Stimulated activated CD8-positive, alpha-beta memory T cell treated with anti-CD3 and anti-CD28 coated beads, Interleukin-15, amount 100 ng/mL, for 24 hours (primary cell): ENCODE results near the gene SLC5A10.
A peak's percentile ranks its signal among the peaks of the same experiment; 100 is the strongest.
"Not testable (repeated sequence)": the region's sequence is repeated elsewhere in the genome, so short reads cannot be mapped to it uniquely, and the experiment has no call there.

ENCODE experiments used
- DNase-seq: peaks from one replicate; pipeline ENCODE4 v3.0.0-alpha.2; 2020; ENCODE audit warnings: low read depth

The SLC5A10 gene

DNA sequence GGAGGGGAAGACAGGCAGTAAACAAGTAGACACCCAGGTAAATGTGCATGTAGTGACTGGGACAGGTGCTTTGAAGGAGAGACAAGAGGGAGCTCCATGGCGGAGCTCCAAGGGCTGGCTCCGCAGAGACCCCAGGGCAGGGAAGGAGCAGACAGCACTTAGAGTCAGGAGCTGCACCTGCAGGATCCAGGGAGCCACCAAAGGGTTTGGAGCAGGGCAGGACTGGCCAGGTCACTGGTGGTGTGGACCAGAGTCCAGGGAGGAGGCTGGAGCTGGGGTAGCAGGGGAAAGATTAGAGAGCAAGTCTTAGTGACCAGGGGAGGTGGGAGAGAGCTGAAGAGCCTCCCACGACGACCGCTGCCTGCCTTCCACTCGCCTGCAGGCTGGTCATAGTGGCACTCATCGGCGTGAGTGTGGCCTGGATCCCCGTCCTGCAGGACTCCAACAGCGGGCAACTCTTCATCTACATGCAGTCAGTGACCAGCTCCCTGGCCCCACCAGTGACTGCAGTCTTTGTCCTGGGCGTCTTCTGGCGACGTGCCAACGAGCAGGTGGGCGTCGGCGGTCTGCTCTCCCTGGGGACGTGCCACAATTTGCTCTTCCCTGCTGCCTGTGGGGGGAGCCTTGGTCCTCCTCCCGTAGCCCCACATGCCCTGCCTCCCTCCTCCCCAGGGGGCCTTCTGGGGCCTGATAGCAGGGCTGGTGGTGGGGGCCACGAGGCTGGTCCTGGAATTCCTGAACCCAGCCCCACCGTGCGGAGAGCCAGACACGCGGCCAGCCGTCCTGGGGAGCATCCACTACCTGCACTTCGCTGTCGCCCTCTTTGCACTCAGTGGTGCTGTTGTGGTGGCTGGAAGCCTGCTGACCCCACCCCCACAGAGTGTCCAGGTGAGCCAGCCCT is 67.3 kb downstream of the SLC5A10 start:
- DNase-seq: no peak

DNA sequence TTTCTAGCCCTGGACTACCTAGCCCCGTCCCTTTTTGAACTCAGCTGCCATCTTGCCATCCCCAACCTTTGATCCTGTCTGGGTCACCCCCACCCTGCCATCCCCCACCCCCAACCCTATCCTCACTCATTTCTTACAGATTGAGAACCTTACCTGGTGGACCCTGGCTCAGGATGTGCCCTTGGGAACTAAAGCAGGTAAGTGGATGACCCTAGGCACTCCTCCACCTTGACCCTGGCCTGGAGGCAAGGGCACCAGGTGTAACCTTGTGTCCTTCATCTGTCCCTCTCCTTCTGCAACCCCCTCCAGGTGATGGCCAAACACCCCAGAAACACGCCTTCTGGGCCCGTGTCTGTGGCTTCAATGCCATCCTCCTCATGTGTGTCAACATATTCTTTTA is 68.1 kb downstream of the SLC5A10 start:
- DNase-seq: no peak

DNA sequence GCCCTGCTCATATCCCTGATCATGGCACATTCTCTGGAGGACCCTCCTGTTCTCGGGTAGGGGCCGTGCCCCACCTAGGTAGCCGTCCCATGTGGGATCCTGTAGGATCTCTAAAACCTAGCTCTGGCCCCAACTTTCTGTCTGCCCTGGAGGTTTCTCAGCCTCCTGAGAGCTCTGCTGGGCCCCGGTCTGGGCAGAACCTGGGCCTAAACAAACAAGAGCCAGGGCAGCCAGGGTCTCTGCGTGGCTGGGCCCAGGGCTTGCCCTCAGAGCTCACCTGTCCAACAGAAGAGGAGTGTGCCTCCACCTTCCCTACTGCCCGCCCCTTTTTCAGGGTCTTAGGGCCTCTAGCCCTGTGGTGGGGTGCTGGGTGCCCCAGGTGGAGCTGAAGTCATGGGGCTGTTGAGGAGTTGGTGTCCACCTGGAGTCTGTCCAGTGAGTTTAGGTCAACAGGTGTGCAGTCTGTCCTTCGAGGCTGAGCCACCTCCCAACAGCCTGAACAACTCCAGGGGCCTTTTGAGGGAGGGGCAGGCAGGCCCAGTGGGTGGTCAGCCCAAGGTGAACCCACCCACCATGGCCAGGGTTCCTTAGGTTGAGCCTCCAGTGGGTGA is 69.2 kb downstream of the SLC5A10 start:
- DNase-seq: not testable (repeated sequence)

DNA sequence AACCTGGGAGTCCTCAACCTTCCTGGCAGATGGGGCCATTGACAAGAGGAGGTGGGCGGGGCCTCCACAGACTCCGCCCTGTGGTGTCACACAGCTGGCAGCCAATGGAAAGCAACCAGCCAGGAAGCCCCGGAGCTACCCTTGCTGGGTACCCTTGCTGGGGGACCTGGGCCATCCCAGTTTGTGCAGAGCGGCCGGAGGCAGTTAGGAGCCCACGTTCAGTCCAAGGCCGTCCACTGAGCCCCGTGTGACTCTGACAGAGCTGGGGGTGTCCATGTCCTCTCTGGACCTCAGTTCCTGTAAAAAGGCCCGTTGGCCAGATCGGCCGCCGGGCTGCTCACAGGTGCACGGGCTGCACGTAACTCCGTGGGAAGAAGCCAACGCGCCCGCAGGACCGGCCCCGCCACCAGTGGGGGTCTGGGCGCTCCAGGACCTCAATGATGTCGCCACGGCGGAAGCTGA is 69.7 kb downstream of the SLC5A10 start:
- DNase-seq: peak; percentile 32

DNA sequence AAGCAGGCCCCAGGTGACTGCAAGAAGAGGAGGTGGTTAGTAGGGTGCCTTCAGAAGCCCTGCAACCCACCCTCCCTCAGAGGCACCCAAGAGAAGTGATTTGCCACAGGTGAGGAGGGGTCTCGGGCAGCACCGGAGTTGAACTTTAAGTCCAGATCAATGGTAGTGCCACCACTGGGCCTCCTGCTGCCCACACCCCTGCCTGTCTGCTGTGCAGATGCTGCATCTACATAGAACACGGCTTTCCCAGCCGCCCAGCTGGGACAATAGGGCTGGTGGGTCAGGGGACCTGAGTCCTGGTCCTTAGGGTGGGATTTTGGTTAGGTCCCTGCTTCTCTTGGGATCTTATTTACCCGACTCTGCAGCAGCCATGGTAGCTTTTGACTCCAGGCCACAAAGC is 70.2 kb downstream of the SLC5A10 start:
- no peak for DNase-seq

DNA sequence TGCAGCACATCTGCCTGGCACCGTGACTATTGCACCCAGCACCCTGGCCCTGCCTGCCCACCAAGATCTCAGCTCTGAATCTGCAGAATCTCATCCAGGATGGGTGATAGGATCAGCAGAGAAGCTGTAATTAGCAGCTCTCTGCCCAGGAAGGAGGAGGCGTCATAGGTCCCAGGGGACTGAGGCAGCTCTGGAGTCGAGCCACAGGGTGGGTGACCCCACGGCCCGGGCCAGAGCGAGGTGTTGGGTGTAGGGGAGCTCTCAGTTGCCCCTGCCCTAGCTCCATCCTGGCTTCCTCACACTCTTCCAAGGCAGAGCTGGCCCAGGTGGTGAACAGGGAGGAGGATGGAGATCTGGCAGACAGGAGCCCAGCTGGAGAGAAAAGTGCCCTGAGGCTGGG is 70.8 kb downstream of the SLC5A10 start:
- DNase-seq: no peak

DNA sequence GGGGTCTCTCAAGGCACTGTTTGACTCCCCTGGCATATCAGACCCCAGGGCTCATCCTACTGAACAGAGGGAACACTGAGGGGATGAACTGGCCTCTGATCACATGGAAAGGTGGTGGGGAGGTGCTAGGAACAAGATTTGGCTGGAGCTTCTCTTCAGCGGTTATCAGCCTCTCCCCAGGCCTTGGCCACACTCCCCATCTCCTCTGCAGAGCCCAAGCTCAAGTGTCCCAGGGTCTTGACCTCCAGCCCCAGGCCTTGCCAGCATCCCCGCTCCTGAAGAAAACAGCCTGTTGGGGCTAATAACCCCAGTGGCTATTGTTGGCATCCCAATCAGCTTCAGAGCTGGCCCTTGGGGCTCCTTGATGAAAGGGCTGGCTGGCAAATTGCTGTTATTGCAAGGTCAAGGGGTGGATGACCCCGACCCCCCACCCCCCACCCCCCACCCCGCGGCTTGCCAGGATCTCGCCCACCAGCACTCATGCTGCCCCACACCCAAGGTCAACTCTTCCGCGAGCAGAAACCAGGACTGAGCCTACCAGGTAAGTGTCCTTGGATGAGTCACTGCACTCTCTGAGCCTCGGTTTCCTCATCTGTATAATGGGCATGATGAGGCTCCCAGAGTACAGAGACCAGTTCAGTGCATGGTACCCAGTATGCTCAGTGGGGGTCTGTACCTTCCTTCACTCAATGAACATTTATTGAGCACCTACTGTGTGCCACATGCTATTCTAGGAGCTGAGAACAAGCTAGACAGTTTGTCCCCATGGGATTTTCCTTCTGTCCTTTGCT is 71.4 kb downstream of the SLC5A10 start:
- no peak for DNase-seq

DNA sequence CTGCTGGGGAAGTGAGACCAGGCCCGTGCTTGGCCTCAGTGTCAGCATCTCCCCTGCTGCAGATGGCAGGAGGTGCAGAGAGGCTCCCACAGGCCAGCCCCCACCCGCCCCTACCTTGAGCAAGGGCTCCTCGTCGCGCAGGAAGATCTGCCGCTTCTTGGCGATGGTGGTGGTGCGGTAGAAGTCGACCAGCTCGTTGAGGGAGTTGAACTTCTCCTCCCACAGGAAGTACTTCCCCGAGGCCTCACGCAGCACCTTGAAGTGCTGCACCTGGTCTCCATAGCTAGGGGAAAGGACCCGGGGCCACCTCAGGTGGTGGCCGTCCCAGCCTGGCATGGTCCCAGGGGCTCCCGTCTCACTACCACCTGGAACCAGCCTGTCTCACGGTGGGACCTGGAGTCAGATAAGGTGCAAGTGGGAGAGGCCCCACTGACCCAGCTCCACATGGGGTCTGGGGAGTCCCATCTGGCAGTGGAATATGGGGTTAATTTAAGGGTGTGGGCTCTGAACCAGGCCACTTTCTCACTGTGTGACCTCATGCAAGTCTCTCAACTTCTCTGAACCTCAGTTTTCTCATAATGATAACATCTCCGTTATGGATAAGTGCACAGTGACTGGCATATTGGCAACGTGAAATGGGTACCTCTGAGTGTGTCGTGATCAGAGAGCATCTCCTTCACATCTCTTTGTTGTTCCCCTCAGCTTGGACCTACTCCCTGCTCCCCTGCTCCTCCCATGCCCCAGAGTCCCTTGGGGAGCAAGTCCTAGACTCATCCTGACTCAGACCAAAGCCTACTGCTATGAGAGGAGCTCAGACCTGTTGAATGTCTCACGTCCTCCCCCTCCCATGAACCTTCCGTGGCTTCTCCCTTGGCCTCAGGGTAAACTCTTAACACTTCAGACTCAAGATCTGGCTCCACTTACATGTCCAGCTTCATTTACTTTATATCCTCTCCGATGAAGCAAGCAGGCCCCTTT is 72.4 kb downstream of the SLC5A10 start:
- no peak for DNase-seq

DNA sequence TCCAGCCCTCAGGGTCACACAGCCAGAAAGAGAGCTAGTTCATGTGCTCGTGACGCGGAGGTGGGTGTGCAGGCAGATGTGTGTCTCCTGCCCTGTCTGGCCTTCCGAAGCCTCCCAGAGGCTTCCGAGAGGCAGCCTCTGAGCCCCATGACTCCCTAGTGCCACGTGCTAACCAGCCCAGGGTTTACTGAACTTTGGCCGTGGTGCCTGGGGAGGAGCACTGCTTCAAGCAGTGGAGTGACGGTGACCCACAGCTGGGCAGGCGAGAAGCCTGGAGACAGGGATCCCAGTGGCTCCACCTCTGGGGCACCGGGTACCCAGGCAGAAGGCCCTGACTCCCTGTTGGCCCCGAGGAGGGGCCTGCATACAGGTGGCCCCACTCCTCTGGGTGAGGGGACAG is 76.7 kb downstream of the SLC5A10 start:
- DNase-seq: not testable (repeated sequence)

DNA sequence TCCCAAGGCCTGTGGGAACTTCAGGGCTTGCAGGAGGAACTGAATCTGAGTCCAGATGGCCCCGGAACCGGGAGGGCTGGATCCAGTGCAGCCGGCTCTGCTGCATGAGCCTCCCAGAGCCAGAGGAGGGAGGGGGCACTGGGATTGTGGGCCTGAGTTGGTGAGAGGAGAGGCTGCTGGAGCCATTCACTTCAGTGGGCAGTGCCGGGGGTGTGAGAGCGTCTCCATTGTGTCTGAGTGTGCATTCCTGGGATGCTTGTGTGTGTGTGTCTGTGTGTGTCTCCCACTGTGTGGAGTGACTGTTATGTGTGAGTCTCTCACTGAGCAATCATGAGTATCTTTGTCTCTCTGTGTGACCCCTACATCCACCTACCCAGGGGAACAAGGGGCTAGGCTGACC is 77.8 kb downstream of the SLC5A10 start:
- DNase-seq: not testable (repeated sequence)

DNA sequence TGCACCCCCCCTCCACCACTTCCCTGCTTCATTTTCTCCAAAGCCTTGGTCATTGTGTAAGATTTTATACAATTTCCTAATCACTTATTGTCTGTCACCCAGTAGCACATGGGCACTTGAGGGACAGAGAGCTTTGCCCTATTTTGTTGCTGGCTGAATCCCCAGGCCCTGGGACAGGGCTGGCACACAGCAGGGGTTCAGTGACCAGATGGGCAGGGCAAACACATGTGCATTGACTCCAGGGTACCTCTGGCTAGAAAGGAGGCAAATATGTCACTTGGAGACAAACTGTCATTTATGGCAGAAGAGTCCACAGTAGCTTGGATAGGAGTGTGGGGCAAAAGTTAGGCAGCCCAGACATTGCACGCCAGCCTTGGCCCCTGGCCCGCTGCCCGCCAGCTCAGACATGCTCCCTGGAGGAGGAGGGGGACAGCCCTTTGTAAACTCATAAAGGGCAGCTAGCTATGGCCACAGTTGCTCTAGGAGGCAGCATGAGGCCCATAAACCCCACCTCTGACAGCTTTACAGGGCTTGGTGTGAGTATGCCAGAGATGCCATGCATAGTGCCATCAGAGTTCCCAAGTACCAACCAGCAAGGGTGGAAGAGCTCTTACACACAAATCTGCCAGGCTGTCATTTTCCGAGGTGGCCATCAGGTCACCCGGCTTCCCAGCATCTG is 78.9 kb downstream of the SLC5A10 start:
- DNase-seq: not testable (repeated sequence)

DNA sequence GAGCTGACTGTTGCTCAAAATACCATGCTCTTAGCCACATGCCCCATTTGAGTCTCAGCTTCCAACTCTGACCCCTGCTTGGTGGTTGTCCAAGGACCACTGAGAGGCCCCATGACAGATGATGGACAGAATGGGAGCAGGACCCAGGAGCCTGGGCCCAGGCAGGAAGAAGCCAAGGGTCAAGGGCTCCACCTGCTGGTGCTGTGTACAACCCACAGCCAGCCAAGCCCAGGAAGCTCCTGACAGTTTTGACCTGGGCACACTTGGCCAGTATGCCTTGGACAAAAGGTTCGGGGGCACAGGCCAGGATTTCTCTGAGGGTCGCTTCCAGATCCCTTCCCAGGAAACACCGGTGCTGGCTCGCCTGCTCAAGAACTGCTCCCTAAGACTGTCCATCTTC is 79.8 kb downstream of the SLC5A10 start:
- DNase-seq: not testable (repeated sequence)

DNA sequence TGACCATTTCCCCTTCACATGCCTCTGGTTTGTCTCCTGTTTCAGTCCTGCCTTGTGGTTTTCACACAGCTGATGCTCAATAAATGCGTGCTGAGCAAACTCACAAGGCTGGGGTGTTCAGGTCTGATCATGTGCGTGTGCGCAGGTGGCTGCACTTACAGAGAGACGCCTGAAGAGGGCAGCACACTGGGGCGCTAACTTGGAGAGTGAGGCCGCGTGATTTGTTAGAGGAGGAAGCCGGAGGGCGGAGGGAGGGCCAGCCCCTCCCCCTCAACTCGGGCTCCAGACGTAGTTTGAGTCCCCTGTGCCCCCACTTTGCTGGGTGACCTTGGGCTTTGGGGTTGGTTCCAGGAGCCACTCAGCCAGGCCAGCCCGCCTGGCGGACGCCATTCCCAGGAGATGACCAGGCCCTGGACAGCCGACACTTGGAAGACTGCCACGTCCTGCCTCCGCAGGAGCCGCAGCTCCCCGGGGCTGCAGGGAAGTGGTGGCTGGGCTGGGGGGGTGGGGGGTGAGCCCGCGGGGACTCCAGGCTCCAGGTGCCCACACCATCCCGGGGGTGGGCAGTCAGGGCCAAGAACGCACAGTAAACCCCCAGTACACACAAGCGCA is 80.5 kb downstream of the SLC5A10 start:
- DNase-seq: not testable (repeated sequence)

DNA sequence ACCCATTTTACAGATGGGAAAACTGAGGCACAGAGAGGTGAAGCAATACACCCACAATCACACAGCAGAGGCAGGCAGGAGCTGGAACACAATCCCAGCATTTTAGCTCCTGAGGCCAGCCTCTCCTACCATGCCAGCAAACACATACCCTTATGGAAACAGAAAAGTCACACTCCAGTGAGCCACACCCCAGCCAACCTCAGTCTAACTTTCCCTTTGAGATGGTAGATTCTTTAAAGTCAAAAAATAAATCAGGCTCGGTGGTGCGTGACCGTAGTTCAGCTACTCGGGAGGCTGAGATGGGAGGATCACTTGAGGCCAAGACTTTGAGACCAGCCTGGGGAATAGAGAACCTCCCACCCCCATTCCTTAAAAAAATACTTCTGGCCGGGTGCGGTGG is 84.2 kb downstream of the SLC5A10 start:
- DNase-seq: not testable (repeated sequence)

DNA sequence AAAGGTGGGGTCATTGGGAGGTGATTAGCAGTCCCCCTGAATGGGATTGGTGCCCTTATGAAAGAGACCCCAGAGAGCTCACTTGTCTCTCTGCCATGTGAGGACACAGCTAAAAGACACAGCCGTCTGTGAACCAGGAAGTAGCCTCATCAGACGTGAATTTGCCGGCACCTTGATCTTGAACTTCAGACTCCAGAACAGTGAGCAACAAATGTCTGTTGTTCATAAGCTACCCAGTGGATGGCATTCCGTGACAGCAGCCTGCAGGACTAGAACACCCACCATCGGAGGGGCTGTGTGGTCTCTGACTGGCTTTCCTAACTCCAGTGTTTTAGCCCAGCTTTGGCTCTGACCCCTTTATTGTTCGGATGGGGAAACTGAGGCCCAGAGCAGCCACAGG is 85.6 kb downstream of the SLC5A10 start:
- DNase-seq: not testable (repeated sequence)

DNA sequence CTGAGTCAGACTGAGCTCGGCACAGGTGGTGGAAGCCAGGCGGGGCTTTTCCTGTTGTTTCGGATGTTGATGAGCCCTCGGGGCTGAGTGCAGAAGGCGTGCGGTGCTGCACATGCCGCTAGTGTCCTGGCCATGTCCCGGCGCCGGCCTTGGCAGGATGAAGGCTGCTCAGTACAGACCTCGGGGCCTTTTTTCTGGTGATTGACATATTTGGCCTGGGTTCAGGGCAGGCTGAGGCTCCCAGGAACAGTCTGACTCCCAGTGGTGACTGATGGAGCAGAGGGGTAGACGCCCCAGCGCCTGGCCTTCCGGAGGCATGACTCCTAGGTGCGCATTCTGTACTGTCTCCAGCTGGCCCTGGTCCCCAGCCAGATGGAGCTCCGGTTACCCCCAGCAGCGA is 86.0 kb downstream of the SLC5A10 start:
- DNase-seq: not testable (repeated sequence)

DNA sequence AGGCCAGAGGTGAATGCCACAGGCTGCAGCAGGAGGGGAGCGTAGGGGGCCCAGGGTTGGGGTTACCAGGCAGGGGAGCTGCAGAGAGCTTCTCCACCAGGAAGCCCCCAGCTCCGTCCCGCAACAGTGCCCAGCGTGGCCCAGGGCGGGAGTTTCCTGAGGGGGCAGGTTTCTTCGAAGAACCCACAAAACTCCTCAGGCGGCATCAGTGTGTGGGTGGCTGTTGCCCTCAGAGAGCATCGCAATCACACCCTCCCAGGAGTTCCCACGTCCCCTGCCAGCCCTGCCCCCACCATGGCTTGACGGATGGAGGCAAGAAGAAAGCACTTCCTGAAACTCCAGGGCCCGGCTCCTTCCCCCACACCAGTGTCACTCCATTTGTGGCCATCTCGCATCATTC is 86.8 kb downstream of the SLC5A10 start:
- not testable (repeated sequence) for DNase-seq

DNA sequence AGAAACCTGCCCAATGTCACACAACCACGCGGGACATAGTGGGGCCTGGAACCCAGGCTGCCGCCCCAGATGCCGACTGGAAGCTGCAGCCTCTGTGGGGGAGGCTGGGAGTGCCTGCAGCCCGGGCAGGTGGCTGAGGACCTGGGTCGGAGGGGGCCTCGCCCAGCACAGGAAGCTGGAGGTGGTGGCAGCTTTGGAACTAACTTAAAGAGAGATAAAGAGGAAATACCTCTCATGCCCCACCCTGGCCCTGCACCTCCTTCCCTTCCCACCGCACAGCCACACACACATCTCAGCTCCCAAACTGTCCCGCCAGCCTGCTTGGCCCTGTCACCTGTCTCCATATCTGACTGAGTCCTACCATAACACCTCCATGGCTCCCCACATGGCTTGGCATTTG is 88.4 kb downstream of the SLC5A10 start:
- not testable (repeated sequence) for DNase-seq

DNA sequence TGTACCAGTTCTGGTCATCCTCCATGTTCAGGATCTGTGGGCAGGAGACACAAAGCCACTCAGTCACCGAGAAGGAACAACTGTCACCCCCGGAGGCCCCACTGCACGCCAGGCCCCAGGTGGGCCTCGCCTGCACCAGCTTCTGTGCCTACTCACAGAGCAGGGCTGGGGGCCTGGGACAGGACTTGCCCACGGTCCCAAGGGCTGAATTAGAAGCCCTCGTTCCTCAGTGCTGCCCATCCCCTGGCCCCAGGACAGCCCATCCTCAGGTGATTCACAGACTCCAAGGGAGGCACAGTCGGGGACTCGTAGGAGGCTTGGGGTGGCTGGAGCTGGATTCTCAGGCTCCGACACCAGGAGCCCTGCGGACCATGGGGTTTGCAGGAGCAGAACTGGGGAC is 89.9 kb downstream of the SLC5A10 start:
- not testable (repeated sequence) for DNase-seq

DNA sequence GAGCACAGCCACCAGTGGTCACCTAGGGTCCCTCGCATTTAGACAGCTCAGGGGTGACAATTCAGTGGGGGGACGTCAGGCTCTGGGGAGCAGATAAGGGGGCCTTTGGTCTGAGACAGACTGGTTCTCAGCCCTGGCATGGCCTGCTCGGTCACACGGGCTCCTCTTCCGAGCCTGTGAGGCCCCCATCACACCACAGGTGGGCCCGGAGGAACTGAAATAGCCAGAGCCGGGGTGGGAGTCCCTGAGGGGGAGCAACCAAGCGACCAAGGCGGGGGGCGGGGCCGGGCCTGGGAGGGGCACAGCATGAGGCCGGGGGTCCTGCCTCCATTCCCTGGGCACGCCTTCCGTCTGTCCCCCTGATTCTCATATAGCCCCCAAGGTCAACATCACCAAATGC is 90.4 kb downstream of the SLC5A10 start:
- not testable (repeated sequence) for DNase-seq
